GM12878 (cell line): Measurements from ENCODE around the gene EMC6. TPM values are rescaled to one million over a fixed set of nuclear protein-coding genes. Genes with fewer than 3 reads are reported as not detected.
A peak's percentile ranks its signal among the peaks of the same experiment; 100 is the strongest.

Experiments used
- ATAC-seq: fragments of 200-7000 bp; cut with Tn5 transposase; 3 replicates; pipeline ENCODE4 v1.9.1; 2020; ENCODE audit warnings: mild to moderate bottlenecking, moderate library complexity
- BruUV-seq: library from RNA; stranded (reverse); fragments of 400-500 nt; replicated peaks from 2 replicates; lab custom pipeline; 2021; lab: Mats Ljungman, UMichigan
- CTCF ChIA-PET: fragments of 300-600 bp; sonication (Branson Sonifier 250); formaldehyde crosslinking; extraction: SDS; loops from one replicate; lab custom pipeline; 2021; ENCODE audit warnings: inconsistent platforms; lab: Yijun Ruan, JAX
- POLR2A ChIA-PET: fragments of 350-600 bp; formaldehyde crosslinking; extraction: SDS; loops from one replicate; lab custom pipeline; 2021; ENCODE audit warnings: inconsistent platforms; lab: Charles Lee
- RAD21 ChIA-PET: fragments of 300-600 bp; sonication (Branson Sonifier 250); formaldehyde crosslinking; loops from one replicate; lab custom pipeline; 2023; ENCODE audit warnings: antibody characterized with exemption; ENCODE audit not compliant: unreplicated experiment; lab: Charles Lee
- SMC1A ChIA-PET: fragments of 300-600 bp; sonication (Branson Sonifier 250); formaldehyde crosslinking; loops from one replicate; lab custom pipeline; 2023; ENCODE audit not compliant: unreplicated experiment, uncharacterized antibody; lab: Charles Lee
- DNase-seq: peaks from one replicate; pipeline ENCODE4 v3.0.0-alpha.2; 2011; ENCODE audit warnings: low read depth, low spot score
- FAIRE-seq: peaks from 3 replicates; lab custom pipeline; 2011; peaks lifted over from hg19 to GRCh38; lab: Jason Lieb, UNC
- H2AFZ ChIP-seq: 2 replicates; pipeline ENCODE4 v1.6.0; 2011; ENCODE audit warnings: low read depth, low read length, control low read depth; ENCODE audit not compliant: control insufficient read depth
- H3K27ac ChIP-seq: 2 replicates; pipeline ENCODE4 v1.5.1; 2011; ENCODE audit warnings: control low read depth; ENCODE audit not compliant: control insufficient read depth, insufficient read depth
- H3K27me3 ChIP-seq, 2 experiments: replicated peaks in 1 of 2; 2 replicates each; pipeline versions ENCODE4 v1.6.0 to v1.6.1; 2011; ENCODE audit warnings: low read length in 1 of 2; ENCODE audit not compliant: control insufficient read depth in 2 of 2, insufficient read depth in 2 of 2
- H3K36me3 ChIP-seq, 2 experiments: 2 replicates each; pipeline ENCODE4 v1.5.1; 2011; ENCODE audit warnings: low read length in 1 of 2; ENCODE audit not compliant: control insufficient read depth in 2 of 2, insufficient read depth in 2 of 2
- H3K4me1 ChIP-seq: 2 replicates; pipeline ENCODE4 v1.6.1; 2011; ENCODE audit warnings: mild to moderate bottlenecking, low read length, moderate library complexity, mixed read lengths; ENCODE audit not compliant: control insufficient read depth, insufficient read depth
- H3K4me2 ChIP-seq: 2 replicates; pipeline ENCODE4 v1.6.0; 2011; ENCODE audit warnings: control low read depth; ENCODE audit not compliant: control insufficient read depth, insufficient read depth
- H3K4me3 ChIP-seq: fragments of 200-600 bp; sonication (generic); 2 replicates; pipeline ENCODE4 v1.5.1; 2016
- H3K79me2 ChIP-seq: 2 replicates; pipeline ENCODE4 v1.6.0; 2011; ENCODE audit warnings: low read length; ENCODE audit not compliant: control insufficient read depth, insufficient read depth
- H3K9ac ChIP-seq: 2 replicates; pipeline ENCODE4 v1.8.0; 2011; ENCODE audit warnings: low read length, control low read depth, mixed read lengths; ENCODE audit not compliant: control insufficient read depth, insufficient read depth
- H3K9me3 ChIP-seq: replicated peaks from 3 replicates; pipeline ENCODE4 v1.5.1; 2011; ENCODE audit warnings: mild to moderate bottlenecking, low read length; ENCODE audit not compliant: control insufficient read depth, insufficient read depth
- H4K20me1 ChIP-seq: 2 replicates; pipeline ENCODE4 v1.6.0; 2011; ENCODE audit not compliant: control insufficient read depth, insufficient read depth
- ESRRA ChIP-seq: IDR thresholded peaks from 2 replicates; pipeline ENCODE4 v1.6.1; 2012; ENCODE audit warnings: mild to moderate bottlenecking, low read length, improper control_type of control experiment
- LARP7 ChIP-seq: fragments of 450-650 bp; IDR thresholded peaks from 2 replicates; pipeline ENCODE4 v1.6.1; 2017; ENCODE audit warnings: mild to moderate bottlenecking
- MYB ChIP-seq: fragments of 150-350 bp; IDR thresholded peaks from 2 replicates; pipeline ENCODE4 v1.6.1; 2014; ENCODE audit warnings: mild to moderate bottlenecking, low read depth, low read length, borderline replicate concordance
- RAD21 ChIP-seq: IDR thresholded peaks from 2 replicates; pipeline ENCODE4 v1.6.1; 2011; ENCODE audit warnings: mild to moderate bottlenecking, low read depth, low read length, moderate library complexity; ENCODE audit not compliant: insufficient read depth
- SMAD5 ChIP-seq: IDR thresholded peaks from 2 replicates; pipeline ENCODE4 v1.6.1; 2016; ENCODE audit warnings: antibody characterized with exemption, low read depth
- SMC3 ChIP-seq: IDR thresholded peaks from 2 replicates; pipeline ENCODE4 v1.6.1; 2011; ENCODE audit warnings: low read length, improper control_type of control experiment, borderline replicate concordance
- SP1 ChIP-seq: IDR thresholded peaks from one replicate; pipeline ENCODE4 v1.6.1; 2011; ENCODE audit warnings: low read depth, low read length
- WGBS: methylation state at CpG from one replicate; pipeline ENCODE4 v1.1.6; 2016; ENCODE audit warnings: low lambda C conversion rate; ENCODE audit not compliant: insufficient replicate concordance, insufficient coverage; ENCODE audit errors: missing lambda C conversion rate; 5-methylcytosine and 5-hydroxymethylcytosine counted together
- in situ Hi-C: fragments of 300-500 bp; cut with MboI; formaldehyde crosslinking; loops from 9 replicates; pipeline ENCODE4 v1.14.3; 2018; ENCODE audit warnings: mixed read lengths
- intact Hi-C: fragments of 100-400 bp; cut with micrococcal nuclease; formaldehyde crosslinking; loops from one replicate; pipeline ENCODE4 v1.14.2; 2022; ENCODE audit not compliant: unreplicated experiment
- polyA plus RNA-seq, 11 experiments: library from polyadenylated mRNA; depleted of rRNA in 4 of 11; unstranded in 6 of 11; stranded (reverse) in 5 of 11; fragments of >200 nt; fragmentation: Nextera tagmentation in 4 of 11; fragmentation: Illumina TruSeq in 1 of 11; extraction: Ambion mirVana in 4 of 11; extraction: Trizol in 1 of 11; gene quantifications; 1 replicate in 1 of 11; 2 replicates in 10 of 11; pipeline versions ENCODE4 v1.2.1 to v1.2.3, GENCODE V29; 2011 to 2016; ENCODE audit warnings: inconsistent platforms in 2 of 11, missing spikeins in 2 of 11, low read depth in 1 of 11
- total RNA-seq, 4 experiments: library from RNA; depleted of rRNA in 3 of 4; stranded (reverse); fragments of >200 nt in 3 of 4; fragmentation: Illumina TruSeq in 1 of 4; extraction: Trizol in 1 of 4; gene quantifications; 2 replicates each; pipeline versions ENCODE4 v1.2.1 to v1.2.3, GENCODE V29; 2013 to 2021
- TF ChIP-seq, protein P1 (sequence below), 3 experiments: IDR thresholded peaks in 2 of 3; conservative IDR thresholded peaks in 1 of 3; 2 replicates each; pipeline ENCODE4 v1.5.1; 2011; ENCODE audit warnings: low read depth in 3 of 3, low read length in 3 of 3, mild to moderate bottlenecking in 3 of 3, control low read depth in 2 of 3, moderate library complexity in 2 of 3, inconsistent platforms in 1 of 3, mixed read lengths in 1 of 3; ENCODE audit not compliant: control insufficient read depth in 2 of 3, insufficient read depth in 1 of 3; ENCODE audit errors: extremely low read depth in 1 of 3
- TF ChIP-seq, protein P2 (sequence below): fragments of 450-650 bp; IDR thresholded peaks from 2 replicates; pipeline ENCODE4 v1.6.1; 2018; ENCODE audit warnings: mild to moderate bottlenecking, low read depth, moderate library complexity; ENCODE audit not compliant: partially characterized antibody
- TF ChIP-seq, protein P3 (sequence below): IDR thresholded peaks from 2 replicates; pipeline ENCODE4 v1.6.1; 2012; ENCODE audit warnings: low read depth, low read length, improper control_type of control experiment
- TF ChIP-seq, protein P4 (sequence below): fragments of 450-650 bp; IDR thresholded peaks from 2 replicates; pipeline ENCODE4 v1.6.1; 2017; ENCODE audit warnings: mild to moderate bottlenecking, moderate library complexity
- TF ChIP-seq, protein P5 (sequence below): IDR thresholded peaks from 2 replicates; pipeline ENCODE4 v1.6.1; 2012; ENCODE audit warnings: low read depth, low read length, improper control_type of control experiment

EMC6 gene
- total and polyA plus RNA-seq, 10 of the 15 experiments (the other 5 are each of a cell fraction or from before 2014, with no cell fraction given) = 5.1 to 172 (median 35.9) TPM

DNA sequence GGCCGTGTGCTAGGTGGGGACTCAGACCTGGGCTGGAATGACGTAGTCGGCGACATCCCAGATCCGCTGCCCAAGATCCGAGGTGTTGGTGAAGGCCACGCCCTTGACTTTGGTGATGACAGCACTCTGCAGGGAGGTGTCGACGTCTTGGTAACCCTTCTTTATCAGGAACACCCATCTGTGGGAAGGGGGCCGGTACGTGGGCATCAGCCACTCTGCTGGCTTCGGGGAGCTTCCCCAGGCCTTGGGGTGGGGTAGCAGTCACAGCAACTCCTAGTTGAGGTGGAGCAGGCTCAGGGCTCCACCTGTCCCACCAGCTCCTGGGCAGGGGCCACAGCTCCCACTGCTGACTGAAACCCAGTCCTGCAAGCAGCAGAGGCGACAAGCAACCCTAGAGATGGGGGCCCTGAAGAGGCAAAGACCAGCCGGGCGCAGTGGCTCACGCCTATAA is 23.0 kb downstream of the EMC6 start:
- no peak overlapping the region for H3K4me3 ChIP-seq
- FAIRE-seq (peak; percentile 41), ATAC-seq (no peak), DNase-seq (no peak)
- H3K79me2 ChIP-seq = peaks cover 13% of the 10 kb centered on the region
- RAD21 ChIA-PET = no interaction called here
- H3K27ac ChIP-seq = no peak overlapping the region
- in situ Hi-C loops = no loop called here
- POLR2A ChIA-PET = no interaction called here
- no peak overlapping the region for H3K9ac ChIP-seq
- H3K27me3 ChIP-seq = no peaks in the 10 kb centered on the region
- SMC1A ChIA-PET = interaction anchor here (1.7 kb wide), 1 partner anchor 19 kb away, joined by 3 read pairs; no protein-coding TSS in a partner anchor
- H4K20me1 ChIP-seq = no peaks in the 10 kb centered on the region
- no peaks in the 10 kb centered on the region; a peak in 1 of 4 replicates for H3K36me3 ChIP-seq
- CTCF ChIA-PET = interaction anchor here (1.0 to 2.5 kb wide), 4 partner anchors 14 to 89 kb away, joined by 3 to 7 read pairs (median 4); no protein-coding TSS in a partner anchor
- no TSS peak for BruUV-seq
- 93% methylated on average over 14 of the region's 16 CpGs for WGBS
- intact Hi-C loops = loop anchor here (2.0 to 5.0 kb wide), 2 partner anchors 36 to 105 kb away; no protein-coding TSS in a partner anchor
- H3K4me2 ChIP-seq = no peak overlapping the region
- H3K9me3 ChIP-seq = no peaks in the 10 kb centered on the region; the same call in 2 of the 3 replicates
- H2AFZ ChIP-seq = no peak overlapping the region
- peaks cover 30% of the 10 kb centered on the region for H3K4me1 ChIP-seq
- TF ChIP-seq RAD21 = peak; percentile 27; the same call in 1 of the 2 replicates
- no peak for TF ChIP-seq ESRRA
- TF ChIP-seq, protein P1, sequence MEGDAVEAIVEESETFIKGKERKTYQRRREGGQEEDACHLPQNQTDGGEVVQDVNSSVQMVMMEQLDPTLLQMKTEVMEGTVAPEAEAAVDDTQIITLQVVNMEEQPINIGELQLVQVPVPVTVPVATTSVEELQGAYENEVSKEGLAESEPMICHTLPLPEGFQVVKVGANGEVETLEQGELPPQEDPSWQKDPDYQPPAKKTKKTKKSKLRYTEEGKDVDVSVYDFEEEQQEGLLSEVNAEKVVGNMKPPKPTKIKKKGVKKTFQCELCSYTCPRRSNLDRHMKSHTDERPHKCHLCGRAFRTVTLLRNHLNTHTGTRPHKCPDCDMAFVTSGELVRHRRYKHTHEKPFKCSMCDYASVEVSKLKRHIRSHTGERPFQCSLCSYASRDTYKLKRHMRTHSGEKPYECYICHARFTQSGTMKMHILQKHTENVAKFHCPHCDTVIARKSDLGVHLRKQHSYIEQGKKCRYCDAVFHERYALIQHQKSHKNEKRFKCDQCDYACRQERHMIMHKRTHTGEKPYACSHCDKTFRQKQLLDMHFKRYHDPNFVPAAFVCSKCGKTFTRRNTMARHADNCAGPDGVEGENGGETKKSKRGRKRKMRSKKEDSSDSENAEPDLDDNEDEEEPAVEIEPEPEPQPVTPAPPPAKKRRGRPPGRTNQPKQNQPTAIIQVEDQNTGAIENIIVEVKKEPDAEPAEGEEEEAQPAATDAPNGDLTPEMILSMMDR (IDR thresholded peaks at IDR 0.05 in 2 of 3, conservative IDR thresholded peaks at IDR 0.05 in 1 of 3; ENCODE audit: control insufficient read depth in 2 of 3, extremely low read depth in 1 of 3, insufficient read depth in 1 of 3, low read depth in 3 of 3, low read length in 3 of 3) = peak; percentile 11 to 46 (median 21); a peak in 4 of 6 replicates
- no peak for TF ChIP-seq SMC3
- no peak for TF ChIP-seq MYB
- TF ChIP-seq, protein P2, sequence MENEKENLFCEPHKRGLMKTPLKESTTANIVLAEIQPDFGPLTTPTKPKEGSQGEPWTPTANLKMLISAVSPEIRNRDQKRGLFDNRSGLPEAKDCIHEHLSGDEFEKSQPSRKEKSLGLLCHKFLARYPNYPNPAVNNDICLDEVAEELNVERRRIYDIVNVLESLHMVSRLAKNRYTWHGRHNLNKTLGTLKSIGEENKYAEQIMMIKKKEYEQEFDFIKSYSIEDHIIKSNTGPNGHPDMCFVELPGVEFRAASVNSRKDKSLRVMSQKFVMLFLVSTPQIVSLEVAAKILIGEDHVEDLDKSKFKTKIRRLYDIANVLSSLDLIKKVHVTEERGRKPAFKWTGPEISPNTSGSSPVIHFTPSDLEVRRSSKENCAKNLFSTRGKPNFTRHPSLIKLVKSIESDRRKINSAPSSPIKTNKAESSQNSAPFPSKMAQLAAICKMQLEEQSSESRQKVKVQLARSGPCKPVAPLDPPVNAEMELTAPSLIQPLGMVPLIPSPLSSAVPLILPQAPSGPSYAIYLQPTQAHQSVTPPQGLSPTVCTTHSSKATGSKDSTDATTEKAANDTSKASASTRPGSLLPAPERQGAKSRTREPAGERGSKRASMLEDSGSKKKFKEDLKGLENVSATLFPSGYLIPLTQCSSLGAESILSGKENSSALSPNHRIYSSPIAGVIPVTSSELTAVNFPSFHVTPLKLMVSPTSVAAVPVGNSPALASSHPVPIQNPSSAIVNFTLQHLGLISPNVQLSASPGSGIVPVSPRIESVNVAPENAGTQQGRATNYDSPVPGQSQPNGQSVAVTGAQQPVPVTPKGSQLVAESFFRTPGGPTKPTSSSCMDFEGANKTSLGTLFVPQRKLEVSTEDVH = no peak
- TF ChIP-seq, protein P3, sequence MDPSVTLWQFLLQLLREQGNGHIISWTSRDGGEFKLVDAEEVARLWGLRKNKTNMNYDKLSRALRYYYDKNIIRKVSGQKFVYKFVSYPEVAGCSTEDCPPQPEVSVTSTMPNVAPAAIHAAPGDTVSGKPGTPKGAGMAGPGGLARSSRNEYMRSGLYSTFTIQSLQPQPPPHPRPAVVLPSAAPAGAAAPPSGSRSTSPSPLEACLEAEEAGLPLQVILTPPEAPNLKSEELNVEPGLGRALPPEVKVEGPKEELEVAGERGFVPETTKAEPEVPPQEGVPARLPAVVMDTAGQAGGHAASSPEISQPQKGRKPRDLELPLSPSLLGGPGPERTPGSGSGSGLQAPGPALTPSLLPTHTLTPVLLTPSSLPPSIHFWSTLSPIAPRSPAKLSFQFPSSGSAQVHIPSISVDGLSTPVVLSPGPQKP = no peak
- TF ChIP-seq, protein P4, sequence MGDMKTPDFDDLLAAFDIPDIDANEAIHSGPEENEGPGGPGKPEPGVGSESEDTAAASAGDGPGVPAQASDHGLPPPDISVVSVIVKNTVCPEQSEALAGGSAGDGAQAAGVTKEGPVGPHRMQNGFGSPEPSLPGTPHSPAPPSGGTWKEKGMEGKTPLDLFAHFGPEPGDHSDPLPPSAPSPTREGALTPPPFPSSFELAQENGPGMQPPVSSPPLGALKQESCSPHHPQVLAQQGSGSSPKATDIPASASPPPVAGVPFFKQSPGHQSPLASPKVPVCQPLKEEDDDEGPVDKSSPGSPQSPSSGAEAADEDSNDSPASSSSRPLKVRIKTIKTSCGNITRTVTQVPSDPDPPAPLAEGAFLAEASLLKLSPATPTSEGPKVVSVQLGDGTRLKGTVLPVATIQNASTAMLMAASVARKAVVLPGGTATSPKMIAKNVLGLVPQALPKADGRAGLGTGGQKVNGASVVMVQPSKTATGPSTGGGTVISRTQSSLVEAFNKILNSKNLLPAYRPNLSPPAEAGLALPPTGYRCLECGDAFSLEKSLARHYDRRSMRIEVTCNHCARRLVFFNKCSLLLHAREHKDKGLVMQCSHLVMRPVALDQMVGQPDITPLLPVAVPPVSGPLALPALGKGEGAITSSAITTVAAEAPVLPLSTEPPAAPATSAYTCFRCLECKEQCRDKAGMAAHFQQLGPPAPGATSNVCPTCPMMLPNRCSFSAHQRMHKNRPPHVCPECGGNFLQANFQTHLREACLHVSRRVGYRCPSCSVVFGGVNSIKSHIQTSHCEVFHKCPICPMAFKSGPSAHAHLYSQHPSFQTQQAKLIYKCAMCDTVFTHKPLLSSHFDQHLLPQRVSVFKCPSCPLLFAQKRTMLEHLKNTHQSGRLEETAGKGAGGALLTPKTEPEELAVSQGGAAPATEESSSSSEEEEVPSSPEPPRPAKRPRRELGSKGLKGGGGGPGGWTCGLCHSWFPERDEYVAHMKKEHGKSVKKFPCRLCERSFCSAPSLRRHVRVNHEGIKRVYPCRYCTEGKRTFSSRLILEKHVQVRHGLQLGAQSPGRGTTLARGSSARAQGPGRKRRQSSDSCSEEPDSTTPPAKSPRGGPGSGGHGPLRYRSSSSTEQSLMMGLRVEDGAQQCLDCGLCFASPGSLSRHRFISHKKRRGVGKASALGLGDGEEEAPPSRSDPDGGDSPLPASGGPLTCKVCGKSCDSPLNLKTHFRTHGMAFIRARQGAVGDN = no peak
- TF ChIP-seq SMAD5 = no peak
- TF ChIP-seq LARP7 = no peak
- TF ChIP-seq SP1 = no peak
- TF ChIP-seq, protein P5, sequence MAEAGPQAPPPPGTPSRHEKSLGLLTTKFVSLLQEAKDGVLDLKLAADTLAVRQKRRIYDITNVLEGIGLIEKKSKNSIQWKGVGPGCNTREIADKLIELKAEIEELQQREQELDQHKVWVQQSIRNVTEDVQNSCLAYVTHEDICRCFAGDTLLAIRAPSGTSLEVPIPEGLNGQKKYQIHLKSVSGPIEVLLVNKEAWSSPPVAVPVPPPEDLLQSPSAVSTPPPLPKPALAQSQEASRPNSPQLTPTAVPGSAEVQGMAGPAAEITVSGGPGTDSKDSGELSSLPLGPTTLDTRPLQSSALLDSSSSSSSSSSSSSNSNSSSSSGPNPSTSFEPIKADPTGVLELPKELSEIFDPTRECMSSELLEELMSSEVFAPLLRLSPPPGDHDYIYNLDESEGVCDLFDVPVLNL = no peak
